GM23338 (cell line): ENCODE data around the gene TLX1. TPM values are rescaled to one million over a fixed set of nuclear protein-coding genes. Genes with fewer than 3 reads are reported as not detected.

Source experiments
- ATAC-seq: fragments of 200-7000 bp; cut with Tn5 transposase; 3 replicates; pipeline ENCODE4 v1.9.1; 2020
- DNase-seq: peaks from one replicate; pipeline ENCODE4 v3.0.0-alpha.2; 2015; ENCODE audit warnings: low spot score
- H2AFZ ChIP-seq: fragments of 200-600 bp; sonication (generic); 2 replicates; pipeline ENCODE4 v1.8.0; 2016; ENCODE audit warnings: antibody characterized with exemption, mild to moderate bottlenecking, moderate library complexity
- H3F3A ChIP-seq: fragments of 200-600 bp; sonication (generic); replicated peaks from 2 replicates; pipeline ENCODE4 v1.8.0; 2017; ENCODE audit warnings: antibody characterized with exemption, mixed run types, low read depth
- H3K27ac ChIP-seq: fragments of 200-600 bp; sonication (generic); 2 replicates; pipeline ENCODE4 v1.6.1; 2016; ENCODE audit warnings: low read depth
- H3K27me3 ChIP-seq: fragments of 200-600 bp; sonication (generic); 2 replicates; pipeline ENCODE4 v1.8.0; 2016; ENCODE audit warnings: mild to moderate bottlenecking, mixed run types, moderate library complexity; ENCODE audit not compliant: insufficient read depth
- H3K36me3 ChIP-seq: fragments of 200-600 bp; sonication (generic); 2 replicates; pipeline ENCODE4 v1.8.0; 2016; ENCODE audit warnings: mild to moderate bottlenecking; ENCODE audit not compliant: insufficient read depth
- H3K4me1 ChIP-seq: fragments of 200-600 bp; sonication (generic); 2 replicates; pipeline ENCODE4 v1.8.0; 2016; ENCODE audit warnings: mild to moderate bottlenecking, moderate library complexity; ENCODE audit not compliant: insufficient read depth
- H3K4me2 ChIP-seq: fragments of 200-600 bp; sonication (generic); 2 replicates; pipeline ENCODE4 v1.7.1; 2017; ENCODE audit warnings: mixed run types
- H3K4me3 ChIP-seq: fragments of 200-600 bp; sonication (generic); 2 replicates; pipeline ENCODE4 v1.6.1; 2016; ENCODE audit warnings: mixed run types
- H3K79me2 ChIP-seq: fragments of 200-600 bp; sonication (generic); replicated peaks from 2 replicates; pipeline ENCODE4 v1.8.0; 2017; ENCODE audit warnings: mild to moderate bottlenecking; ENCODE audit not compliant: insufficient read depth
- H3K9me2 ChIP-seq: fragments of 200-600 bp; sonication (generic); 2 replicates; pipeline ENCODE4 v1.8.0; 2017; ENCODE audit not compliant: insufficient read depth
- H4K20me1 ChIP-seq: fragments of 200-600 bp; sonication (generic); replicated peaks from 2 replicates; pipeline ENCODE4 v1.8.0; 2017; ENCODE audit warnings: mild to moderate bottlenecking; ENCODE audit not compliant: insufficient read depth
- H3K27ac Mint-ChIP-seq: 2 replicates; pipeline ENCODE4 v1.8.0; 2020; ENCODE audit warnings: inconsistent platforms, mild to moderate bottlenecking, moderate library complexity, mixed read lengths
- H3K27me3 Mint-ChIP-seq: 3 replicates; pipeline ENCODE4 v1.8.0; 2022; ENCODE audit warnings: low read depth, mild to moderate bottlenecking, moderate library complexity, mixed read lengths, inconsistent platforms; ENCODE audit not compliant: insufficient read depth, poor library complexity
- H3K36me3 Mint-ChIP-seq: 3 replicates; pipeline ENCODE4 v1.8.0; 2021; ENCODE audit warnings: low read depth, mild to moderate bottlenecking, inconsistent platforms, moderate library complexity, mixed read lengths
- H3K4me1 Mint-ChIP-seq: 3 replicates; pipeline ENCODE4 v1.8.0; 2020; ENCODE audit warnings: mild to moderate bottlenecking, inconsistent platforms, mixed read lengths
- H3K4me3 Mint-ChIP-seq: 3 replicates; pipeline ENCODE4 v1.8.0; 2021; ENCODE audit warnings: moderate library complexity, mild to moderate bottlenecking, inconsistent platforms, mixed read lengths
- H3K9me3 Mint-ChIP-seq: 3 replicates; pipeline ENCODE4 v1.8.0; 2020; ENCODE audit warnings: moderate library complexity, mild to moderate bottlenecking, inconsistent platforms, mixed read lengths
- CREB1 ChIP-seq: fragments of 250-450 bp; sonication (Bioruptor Pico); IDR thresholded peaks from 2 replicates; pipeline ENCODE4 v1.5.0; 2020; ENCODE audit warnings: low read depth, mild to moderate bottlenecking, moderate library complexity
- CTCF ChIP-seq, 2 experiments: fragments of 200-600 bp in 1 of 2; sonication (generic) in 1 of 2; conservative IDR thresholded peaks; 2 replicates each; pipeline versions ENCODE4 v1.5.1 to v1.6.1; 2016 to 2017; ENCODE audit warnings: antibody characterized with exemption in 2 of 2, low read depth in 2 of 2, mild to moderate bottlenecking in 2 of 2, moderate library complexity in 1 of 2
- EZH2 ChIP-seq: fragments of 200-600 bp; sonication (generic); IDR thresholded peaks from one replicate; pipeline ENCODE4 v1.8.0; 2017; ENCODE audit warnings: antibody characterized with exemption, mild to moderate bottlenecking, low read depth; ENCODE audit not compliant: unreplicated experiment
- EZH2phosphoT487 ChIP-seq: fragments of 200-600 bp; sonication (generic); IDR thresholded peaks from one replicate; pipeline ENCODE4 v1.8.1; 2018; ENCODE audit warnings: antibody characterized with exemption; ENCODE audit not compliant: unreplicated experiment
- JUNB ChIP-seq: IDR thresholded peaks from one replicate; pipeline ENCODE4 v1.6.1; 2016; ENCODE audit warnings: antibody characterized with exemption; ENCODE audit not compliant: unreplicated experiment
- NANOG ChIP-seq: IDR thresholded peaks from 2 replicates; pipeline ENCODE4 v1.6.1; 2016; ENCODE audit warnings: antibody characterized with exemption, borderline replicate concordance
- POLR2AphosphoS5 ChIP-seq: IDR thresholded peaks from 2 replicates; pipeline ENCODE4 v1.6.1; 2016; ENCODE audit warnings: antibody characterized with exemption, low read depth
- REST ChIP-seq: IDR thresholded peaks from one replicate; pipeline ENCODE4 v1.6.1; 2018; ENCODE audit warnings: antibody characterized with exemption; ENCODE audit not compliant: unreplicated experiment
- STAT1 ChIP-seq: IDR thresholded peaks from one replicate; pipeline ENCODE4 v1.6.1; 2016; ENCODE audit warnings: antibody characterized with exemption; ENCODE audit not compliant: unreplicated experiment
- ZNF331 ChIP-seq: fragments of 250-450 bp; sonication (Bioruptor Pico); IDR thresholded peaks from 2 replicates; pipeline ENCODE4 v1.5.0; 2020; ENCODE audit warnings: low read depth, mild to moderate bottlenecking, moderate library complexity
- ZNF462 ChIP-seq: fragments of 250-450 bp; sonication (Bioruptor Pico); IDR thresholded peaks from 2 replicates; pipeline ENCODE4 v1.5.0; 2020; ENCODE audit warnings: mild to moderate bottlenecking, moderate library complexity
- polyA plus RNA-seq: library from polyadenylated mRNA; unstranded; fragments of >200 nt; fragmentation: Nextera tagmentation; extraction: Ambion mirVana; gene quantifications from 2 replicates; pipeline ENCODE4 v1.2.1, GENCODE V29; 2016
- total RNA-seq: library from RNA; depleted of rRNA; stranded (reverse); fragments of >200 nt; shearing (Covaris generic); gene quantifications from 2 replicates; pipeline ENCODE4 v1.2.3, GENCODE V29; 2014
- TF ChIP-seq, protein P1 (sequence below): IDR thresholded peaks from 2 replicates; pipeline ENCODE4 v1.6.1; 2016; ENCODE audit warnings: antibody characterized with exemption

TLX1 gene
- total and polyA plus RNA-seq, 2 experiments from 2014 or later = not detected

DNA sequence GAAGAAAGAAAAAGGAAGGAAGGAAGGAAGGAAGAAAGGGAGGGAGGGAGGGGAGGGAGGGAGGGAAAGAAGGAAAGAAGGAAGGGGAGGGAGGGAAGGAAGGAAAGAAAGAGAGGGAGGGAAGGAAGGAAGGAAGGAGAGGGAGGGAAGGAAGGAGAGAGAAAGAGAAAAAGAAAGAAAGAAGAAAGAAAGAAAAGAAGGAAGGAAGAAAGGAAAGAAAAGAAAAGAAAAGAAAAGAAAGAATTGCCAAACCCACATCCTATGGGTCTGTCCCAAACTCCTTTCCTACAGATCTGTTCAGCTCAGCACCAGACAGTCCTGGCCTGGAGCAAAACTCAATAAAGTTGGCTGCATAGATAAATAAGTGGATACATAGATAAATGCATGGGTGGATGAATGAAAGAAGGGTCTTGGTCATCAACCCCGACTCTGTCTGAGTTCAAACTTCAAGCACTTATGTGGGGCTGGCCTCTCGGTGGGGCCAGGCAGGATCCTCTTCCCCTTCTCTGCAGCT, 17.2 kb upstream of the TLX1 start:
- no peak overlapping the region for H2AFZ ChIP-seq
- no peaks in the 10 kb centered on the region for H3K36me3 Mint-ChIP-seq
- peaks cover 48% of the 10 kb centered on the region for H3K27me3 ChIP-seq
- no peaks in the 10 kb centered on the region for H3F3A ChIP-seq
- DNase-seq (no peak), ATAC-seq (no peak)
- H3K4me2 ChIP-seq = no peak overlapping the region
- H3K4me3 Mint-ChIP-seq = no peak overlapping the region; the same call in 2 of the 3 replicates
- no peaks in the 10 kb centered on the region for H3K9me3 Mint-ChIP-seq
- no peaks in the 10 kb centered on the region for H3K79me2 ChIP-seq
- peaks cover 10% of the 10 kb centered on the region; the same call in 1 of the 2 replicates for H3K4me1 ChIP-seq
- H4K20me1 ChIP-seq = no peaks in the 10 kb centered on the region; the same call in 1 of the 2 replicates
- no peak overlapping the region for H3K27ac ChIP-seq
- H3K36me3 ChIP-seq = no peaks in the 10 kb centered on the region
- no peak overlapping the region for H3K27ac Mint-ChIP-seq
- H3K9me2 ChIP-seq = no peaks in the 10 kb centered on the region
- peaks cover 25% of the 10 kb centered on the region for H3K27me3 Mint-ChIP-seq
- peaks cover 24% of the 10 kb centered on the region for H3K4me1 Mint-ChIP-seq
- H3K4me3 ChIP-seq = no peak overlapping the region
- TF ChIP-seq NANOG (no peak), ZNF331 (CRISPR knock-in tag) (no peak), EZH2phosphoT487 (no peak), EZH2 (no peak), CREB1 (CRISPR knock-in tag) (no peak), POLR2AphosphoS5 (no peak), JUNB (no peak), ZNF462 (no peak), STAT1 (no peak), REST (no peak), CTCF (conservative IDR thresholded peaks at IDR 0.05; ENCODE audit: low read depth in 2 of 2) (no peak)
- TF ChIP-seq, protein P1, sequence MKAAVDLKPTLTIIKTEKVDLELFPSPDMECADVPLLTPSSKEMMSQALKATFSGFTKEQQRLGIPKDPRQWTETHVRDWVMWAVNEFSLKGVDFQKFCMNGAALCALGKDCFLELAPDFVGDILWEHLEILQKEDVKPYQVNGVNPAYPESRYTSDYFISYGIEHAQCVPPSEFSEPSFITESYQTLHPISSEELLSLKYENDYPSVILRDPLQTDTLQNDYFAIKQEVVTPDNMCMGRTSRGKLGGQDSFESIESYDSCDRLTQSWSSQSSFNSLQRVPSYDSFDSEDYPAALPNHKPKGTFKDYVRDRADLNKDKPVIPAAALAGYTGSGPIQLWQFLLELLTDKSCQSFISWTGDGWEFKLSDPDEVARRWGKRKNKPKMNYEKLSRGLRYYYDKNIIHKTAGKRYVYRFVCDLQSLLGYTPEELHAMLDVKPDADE = no peak
